Gastrocnemius medialis (tissue), 4 donors: Measurements from ENCODE around the gene PRDX5.

Experiments used
- CTCF ChIP-seq, 5 experiments: fragments of 450-650 bp in 3 of 5; fragments of 200-600 bp in 2 of 5; sonication (generic) in 2 of 5; IDR thresholded peaks in 4 of 5; conservative IDR thresholded peaks in 1 of 5; 1 replicate in 4 of 5; 2 replicates in 1 of 5; pipeline ENCODE4 v1.5.1; 2016 to 2019; ENCODE audit warnings: antibody characterized with exemption in 5 of 5, mild to moderate bottlenecking in 3 of 5, moderate library complexity in 3 of 5
- POLR2A ChIP-seq, 2 donors: fragments of 450-650 bp; IDR thresholded peaks; one replicate each; pipeline ENCODE4 v1.6.1; 2017; ENCODE audit warnings: antibody characterized with exemption in 2 of 2, mild to moderate bottlenecking in 2 of 2, moderate library complexity in 2 of 2

DNA sequence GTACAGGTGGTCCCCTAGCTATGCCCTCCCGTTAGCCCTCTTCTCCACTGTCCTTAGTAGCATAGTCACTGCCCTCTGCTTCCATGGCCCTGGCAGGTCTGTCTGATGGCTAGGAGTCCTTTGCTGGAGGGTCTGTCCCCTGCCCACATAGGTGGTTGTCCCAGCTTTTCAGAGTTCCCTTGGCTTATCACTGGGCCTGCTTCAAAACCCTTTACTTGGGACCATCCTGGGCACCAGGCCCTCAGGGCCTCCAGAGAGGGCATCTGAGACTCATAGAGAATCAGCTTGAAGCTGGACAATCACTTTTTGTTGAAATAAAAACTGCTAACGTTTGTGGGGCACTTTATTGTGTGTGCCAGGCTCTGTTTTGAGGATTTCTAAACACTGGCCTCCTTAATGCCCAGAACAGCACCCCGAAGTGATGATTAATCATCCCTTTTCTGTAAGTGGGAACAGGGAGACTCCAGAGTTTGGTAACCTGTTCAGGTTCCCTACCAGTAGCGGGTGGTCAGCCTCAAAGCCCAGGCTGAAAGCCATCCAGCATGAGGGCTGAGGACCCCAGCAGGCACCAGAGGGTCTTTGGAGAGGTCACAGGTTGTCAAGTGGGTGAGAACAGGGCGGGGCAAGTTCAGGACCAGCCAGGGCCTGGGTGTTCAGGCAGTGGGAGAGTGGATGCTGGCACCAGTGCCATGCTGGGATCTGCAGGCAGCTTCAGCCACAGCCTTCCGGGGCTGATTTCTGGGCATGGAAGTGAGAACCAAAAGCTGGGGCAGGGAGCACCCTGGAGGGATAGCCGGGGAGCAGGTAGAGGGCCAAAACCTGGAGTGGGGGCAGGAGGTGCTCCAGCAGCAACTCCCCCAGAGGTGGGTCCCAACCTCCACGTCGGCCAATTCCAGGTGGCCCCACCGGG is 27.3 kb upstream of the PRDX5 start:
- TF ChIP-seq CTCF (IDR thresholded peaks at IDR 0.05 in 4 of 5, conservative IDR thresholded peaks at IDR 0.05 in 1 of 5) (no peak), POLR2A (IDR thresholded peaks at IDR 0.05) (no peak)
